GM04504 (cell line): ENCODE measurements around the gene EHMT2.
"Not testable (repeated sequence)": the region's sequence is repeated elsewhere in the genome, so short reads cannot be mapped to it uniquely, and the experiment has no call there.

Experiments
- DNase-seq: peaks from one replicate; pipeline ENCODE4 v3.0.0-alpha.2; 2012; ENCODE audit warnings: low read depth

EHMT2 gene

DNA sequence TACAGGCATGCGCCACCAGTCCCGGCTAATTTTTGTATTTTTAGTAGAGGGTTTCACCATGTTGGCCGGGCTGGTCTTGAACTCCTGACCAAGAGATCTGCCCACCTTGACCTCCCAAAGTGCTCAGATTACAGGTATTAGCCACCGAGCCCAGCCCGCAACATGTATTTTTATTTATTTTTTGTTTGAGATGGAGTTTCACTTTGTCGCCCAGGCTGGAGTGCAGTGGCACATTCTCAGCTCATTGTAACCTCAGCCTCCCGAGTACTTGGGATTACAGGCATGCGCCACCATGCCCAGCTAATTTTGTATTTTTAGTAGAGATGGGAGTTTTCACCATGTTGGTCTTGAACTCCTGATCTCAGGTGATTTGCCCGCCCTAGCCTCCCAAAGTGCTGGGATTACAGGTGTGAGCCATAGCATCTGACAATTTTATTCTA is 59.4 kb downstream of the EHMT2 start:
- DNase-seq, result not testable (repeated sequence)

DNA sequence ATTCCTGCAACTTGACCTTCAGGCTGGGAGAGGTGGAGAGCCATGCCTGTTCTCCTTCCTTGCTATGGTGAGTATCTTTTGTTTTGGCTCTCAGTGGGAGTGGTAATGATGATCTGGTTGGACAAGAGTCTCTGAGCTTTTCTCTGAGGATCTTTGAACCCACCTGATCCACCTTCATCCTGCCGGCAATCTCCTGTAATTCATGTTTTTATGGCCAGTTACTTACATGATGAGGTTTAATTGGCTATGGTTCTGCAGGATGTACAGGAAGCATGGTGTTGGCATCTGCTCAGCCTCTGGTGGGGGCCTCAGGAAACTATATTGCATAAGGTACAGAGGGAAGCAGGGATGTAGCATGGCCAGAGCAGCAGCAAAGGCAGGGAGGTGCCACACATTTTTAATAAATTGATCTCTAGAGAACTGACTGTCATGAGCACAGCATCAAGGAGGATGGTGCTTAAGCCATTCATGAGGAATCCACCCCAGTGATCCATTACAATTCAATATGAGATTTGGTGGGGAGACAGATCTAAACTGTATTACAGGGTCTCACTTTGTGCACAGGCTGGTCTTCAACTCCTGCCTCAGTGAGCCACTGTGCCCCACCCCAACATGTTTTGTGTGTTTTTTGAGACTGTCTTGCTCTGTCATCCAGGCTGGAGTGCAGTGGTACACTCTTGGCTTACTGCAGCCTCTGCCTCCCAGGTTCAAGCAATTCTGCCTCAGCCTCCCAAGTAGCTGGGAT is 60.0 kb downstream of the EHMT2 start:
- DNase-seq, result no peak

DNA sequence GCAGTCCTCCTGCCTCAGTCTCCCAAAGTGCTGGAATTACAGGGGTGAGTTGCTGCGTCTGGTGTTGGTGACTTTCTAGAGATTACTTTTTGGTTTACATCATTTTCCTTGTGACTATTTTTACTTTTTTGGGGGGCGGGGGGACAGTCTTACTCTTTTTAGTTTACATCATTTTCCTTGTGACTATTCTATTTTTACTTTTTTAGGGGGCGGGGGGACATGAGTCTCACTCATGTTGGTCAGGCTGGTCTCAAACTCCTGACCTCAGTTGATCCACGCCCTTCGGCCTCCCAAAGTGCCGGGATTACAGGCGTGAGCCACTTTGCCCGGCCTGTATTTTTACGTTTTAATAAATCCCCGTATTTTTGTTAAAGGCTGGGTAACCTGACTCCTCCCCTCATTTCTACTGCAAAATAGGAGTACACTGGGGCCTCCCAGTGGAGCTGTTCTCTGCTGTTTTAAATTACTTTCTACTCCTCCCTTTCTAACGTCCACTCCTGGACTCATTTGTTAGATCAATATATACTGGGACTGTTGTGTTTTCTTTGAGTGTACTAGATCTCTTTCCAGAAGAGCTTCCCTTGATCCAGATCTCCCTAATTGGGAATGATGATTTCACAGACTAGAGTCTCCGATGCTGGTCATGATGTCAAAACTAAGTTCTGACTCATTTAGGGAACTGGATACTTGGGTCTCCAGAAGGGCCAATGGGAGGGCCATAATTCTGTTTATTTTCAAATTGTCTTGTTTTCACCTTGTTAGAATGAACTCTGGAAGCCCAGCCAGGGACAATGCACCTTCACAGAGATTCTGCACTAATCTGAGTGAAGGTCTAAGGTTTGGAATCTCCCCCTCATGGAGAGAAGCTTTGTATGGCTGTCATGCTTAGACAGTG is 60.8 kb downstream of the EHMT2 start:
- no peak for DNase-seq

DNA sequence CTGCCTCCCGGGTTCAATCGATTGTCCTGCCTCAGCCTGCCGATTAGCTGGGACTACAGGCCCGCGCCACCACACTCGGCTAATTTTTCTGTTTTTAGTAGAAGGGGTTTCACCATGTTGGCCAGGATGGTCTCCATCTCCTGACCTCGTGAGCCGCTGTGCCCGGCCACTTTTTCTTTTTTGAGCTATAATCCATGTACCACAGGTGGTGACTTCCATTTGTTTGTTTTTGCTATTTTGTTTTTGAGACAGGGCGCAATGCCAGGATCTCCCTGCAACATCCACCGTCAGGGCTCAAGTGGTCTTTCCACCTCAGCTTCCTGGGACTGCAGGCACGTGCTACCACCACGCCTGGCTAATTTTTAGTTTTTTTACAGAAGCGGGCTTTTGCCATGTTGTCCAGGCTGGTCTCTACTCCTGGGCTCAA is 61.4 kb downstream of the EHMT2 start:
- DNase-seq, result no peak

DNA sequence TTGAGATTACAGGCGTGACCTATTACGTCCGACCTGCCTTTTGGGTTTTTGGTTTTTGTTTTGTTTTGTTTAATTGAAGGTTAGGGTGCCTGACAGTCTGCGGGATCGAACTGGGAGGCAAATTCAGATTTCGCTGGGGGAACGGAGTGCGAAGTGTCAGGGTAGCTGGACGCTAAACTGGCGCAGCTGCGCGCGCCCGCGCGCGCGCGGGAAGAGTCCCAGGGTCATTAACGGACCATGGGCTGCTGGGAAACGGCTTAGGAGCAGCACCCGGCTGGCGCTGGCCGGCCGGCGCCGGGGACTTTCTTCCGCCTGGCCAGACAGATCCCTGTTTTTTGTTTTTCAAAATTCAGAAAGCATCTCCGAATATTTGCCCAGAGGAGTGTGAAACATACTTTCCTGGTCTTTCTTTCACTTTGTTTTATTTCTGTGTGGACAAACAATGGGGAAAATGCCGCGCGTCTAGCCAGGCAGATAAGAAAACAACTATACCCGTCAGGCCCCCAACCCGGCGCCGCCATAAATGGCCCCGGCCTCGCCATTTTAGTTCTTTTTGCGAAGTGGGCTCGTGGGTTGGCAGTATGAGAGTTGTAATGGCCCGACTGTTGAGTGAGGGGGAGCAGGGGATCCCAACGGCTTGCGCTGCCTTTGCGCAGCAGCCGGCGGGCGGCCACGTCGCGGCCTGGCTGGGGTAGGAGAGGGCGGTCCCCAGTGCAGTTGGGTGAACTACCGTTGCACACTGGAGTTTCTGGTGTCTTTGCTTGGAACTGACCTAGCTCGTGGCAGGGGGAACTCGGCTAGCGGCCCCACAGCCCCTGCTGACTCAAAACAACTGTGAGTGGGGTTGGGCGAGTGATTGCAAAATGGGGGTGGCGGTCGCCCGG is 62.9 kb downstream of the EHMT2 start:
- peak; percentile 77 for DNase-seq

DNA sequence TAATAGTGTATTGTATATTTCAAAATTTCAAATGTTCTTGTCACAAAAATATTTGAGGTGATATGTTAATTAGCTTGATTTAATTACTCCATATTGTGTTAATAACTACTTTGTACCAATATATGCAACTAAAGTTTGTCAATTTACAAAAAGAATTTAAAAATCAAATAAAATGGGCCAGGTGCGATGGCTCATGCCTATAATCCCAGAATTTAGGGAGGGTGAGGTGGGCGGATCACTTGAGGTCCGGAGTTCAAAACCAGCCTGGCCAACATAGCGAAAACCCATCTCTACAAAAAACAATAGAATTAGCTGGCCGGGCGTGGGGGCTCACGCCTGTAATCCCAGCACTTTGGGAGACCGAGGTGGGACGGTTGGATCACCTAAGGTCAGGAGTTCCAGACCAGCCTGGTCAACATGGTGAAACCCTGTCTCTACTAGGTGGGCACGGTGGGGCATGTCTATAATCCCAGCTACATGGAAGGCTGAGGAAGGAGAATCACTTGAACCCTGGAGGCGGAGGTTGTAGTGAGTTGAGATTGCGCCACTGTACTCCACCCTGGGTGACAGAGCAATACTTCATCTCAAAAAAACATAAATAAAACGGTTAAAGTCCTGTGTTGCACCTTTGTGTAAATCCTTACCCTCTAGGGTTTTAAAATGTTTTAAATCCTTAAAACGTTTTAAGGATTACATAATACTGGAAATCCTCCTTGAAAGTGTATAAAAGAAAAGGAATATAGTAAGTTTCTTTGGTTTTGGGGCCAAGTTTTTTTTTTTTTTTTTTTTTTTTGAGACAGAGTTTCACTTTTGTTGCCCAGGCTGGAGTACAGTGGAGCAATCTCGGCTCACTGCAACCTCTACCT is 65.9 kb downstream of the EHMT2 start:
- DNase-seq, result no peak

DNA sequence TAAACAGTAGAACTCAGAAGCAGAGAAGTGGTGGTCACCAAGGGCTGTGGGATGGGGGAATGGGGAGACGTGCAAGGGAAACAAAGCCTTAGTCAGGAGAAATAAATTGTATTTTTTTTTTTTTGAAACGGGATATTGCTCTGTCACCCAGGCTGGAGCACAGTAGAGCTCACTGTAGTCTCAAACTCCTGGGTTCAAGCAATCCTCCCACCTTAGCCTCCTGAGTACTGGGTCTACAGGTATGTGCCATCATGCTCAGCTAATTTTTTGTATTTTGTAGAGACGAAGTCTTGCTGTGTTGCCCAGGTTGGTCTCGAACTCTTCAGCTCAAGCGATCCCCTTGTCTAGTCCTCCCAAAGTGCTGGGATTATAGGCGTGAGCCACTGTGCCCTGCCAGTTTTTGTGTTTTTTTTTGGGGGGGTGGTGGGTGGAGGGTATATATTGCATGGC is 66.6 kb downstream of the EHMT2 start:
- no peak for DNase-seq
